Astrocyte (in vitro differentiated cells and primary cell): ENCODE measurements around the gene NOL4L. TPM values are rescaled to one million over a fixed set of nuclear protein-coding genes. Genes with fewer than 3 reads are reported as not detected.

ENCODE experiments used
- DNase-seq: peaks from one replicate; pipeline ENCODE4 v3.0.0-alpha.2; 2010; ENCODE audit warnings: low read depth
- FAIRE-seq: peaks from 2 replicates; lab custom pipeline; 2011; peaks lifted over from hg19 to GRCh38; lab: Jason Lieb, UNC
- H2AFZ ChIP-seq: 2 replicates; pipeline ENCODE4 v1.6.0; 2012; ENCODE audit warnings: low read depth, low read length, inconsistent platforms
- H3K27ac ChIP-seq: 2 replicates; pipeline ENCODE4 v1.5.1; 2011; ENCODE audit warnings: low read depth, low read length, inconsistent platforms
- H3K27me3 ChIP-seq: 2 replicates; pipeline ENCODE4 v1.6.0; 2011; ENCODE audit warnings: low read length, inconsistent platforms; ENCODE audit not compliant: insufficient read depth
- H3K36me3 ChIP-seq: 2 replicates; pipeline ENCODE4 v1.5.1; 2011; ENCODE audit warnings: low read length, inconsistent platforms; ENCODE audit not compliant: insufficient read depth
- H3K4me1 ChIP-seq: 2 replicates; pipeline ENCODE4 v1.5.1; 2011; ENCODE audit warnings: low read length, inconsistent platforms; ENCODE audit not compliant: insufficient read depth
- H3K4me2 ChIP-seq: 2 replicates; pipeline ENCODE4 v1.6.0; 2012; ENCODE audit warnings: low read length, inconsistent platforms
- H3K4me3 ChIP-seq: 2 replicates; pipeline ENCODE4 v1.5.1; 2011; ENCODE audit warnings: low read depth, mild to moderate bottlenecking, low read length, inconsistent platforms; ENCODE audit not compliant: insufficient read depth
- H3K79me2 ChIP-seq: 2 replicates; pipeline ENCODE4 v1.6.0; 2012; ENCODE audit warnings: mild to moderate bottlenecking, low read length, inconsistent platforms; ENCODE audit not compliant: insufficient read depth
- H3K9ac ChIP-seq: 2 replicates; pipeline ENCODE4 v1.6.0; 2012; ENCODE audit warnings: mild to moderate bottlenecking, low read length, inconsistent platforms
- H3K9me3 ChIP-seq: 2 replicates; pipeline ENCODE4 v1.5.1; 2012; ENCODE audit warnings: low read depth, mild to moderate bottlenecking, low read length, inconsistent platforms; ENCODE audit not compliant: insufficient read depth
- H4K20me1 ChIP-seq: 2 replicates; pipeline ENCODE4 v1.6.0; 2012; ENCODE audit warnings: low read length, inconsistent platforms; ENCODE audit not compliant: insufficient read depth
- H3K27ac Mint-ChIP-seq: one replicate; pipeline ENCODE4 v1.8.0; 2021; ENCODE audit warnings: mild to moderate bottlenecking, mixed read lengths; ENCODE audit not compliant: unreplicated experiment
- H3K27me3 Mint-ChIP-seq: one replicate; pipeline ENCODE4 v1.8.0; 2021; ENCODE audit warnings: low read depth, mixed read lengths; ENCODE audit not compliant: unreplicated experiment
- H3K36me3 Mint-ChIP-seq: one replicate; pipeline ENCODE4 v1.8.0; 2021; ENCODE audit warnings: low read depth, mixed read lengths; ENCODE audit not compliant: unreplicated experiment
- H3K4me1 Mint-ChIP-seq: one replicate; pipeline ENCODE4 v1.8.0; 2021; ENCODE audit warnings: low read depth, mixed read lengths; ENCODE audit not compliant: unreplicated experiment
- H3K4me3 Mint-ChIP-seq: one replicate; pipeline ENCODE4 v1.8.0; 2021; ENCODE audit warnings: mild to moderate bottlenecking, moderate library complexity, mixed read lengths; ENCODE audit not compliant: unreplicated experiment
- H3K9me3 Mint-ChIP-seq: one replicate; pipeline ENCODE4 v1.8.0; 2021; ENCODE audit warnings: mild to moderate bottlenecking, mixed read lengths; ENCODE audit not compliant: unreplicated experiment
- EZH2 ChIP-seq: IDR thresholded peaks from 2 replicates; pipeline ENCODE4 v1.6.1; 2012; ENCODE audit warnings: mild to moderate bottlenecking, low read length, inconsistent platforms; ENCODE audit not compliant: insufficient read depth
- total RNA-seq: library from RNA; stranded (reverse); gene quantifications from 2 replicates; pipeline ENCODE4 v1.2.1, GENCODE V29; 2021
- TF ChIP-seq, protein P1 (sequence below): IDR thresholded peaks from 2 replicates; pipeline ENCODE4 v1.5.1; 2011; ENCODE audit warnings: low read depth, mild to moderate bottlenecking, inconsistent platforms, low read length, moderate library complexity; ENCODE audit not compliant: insufficient read depth

The NOL4L gene
- total RNA-seq, 1 donor from 2014 or later: 35.5 TPM

DNA sequence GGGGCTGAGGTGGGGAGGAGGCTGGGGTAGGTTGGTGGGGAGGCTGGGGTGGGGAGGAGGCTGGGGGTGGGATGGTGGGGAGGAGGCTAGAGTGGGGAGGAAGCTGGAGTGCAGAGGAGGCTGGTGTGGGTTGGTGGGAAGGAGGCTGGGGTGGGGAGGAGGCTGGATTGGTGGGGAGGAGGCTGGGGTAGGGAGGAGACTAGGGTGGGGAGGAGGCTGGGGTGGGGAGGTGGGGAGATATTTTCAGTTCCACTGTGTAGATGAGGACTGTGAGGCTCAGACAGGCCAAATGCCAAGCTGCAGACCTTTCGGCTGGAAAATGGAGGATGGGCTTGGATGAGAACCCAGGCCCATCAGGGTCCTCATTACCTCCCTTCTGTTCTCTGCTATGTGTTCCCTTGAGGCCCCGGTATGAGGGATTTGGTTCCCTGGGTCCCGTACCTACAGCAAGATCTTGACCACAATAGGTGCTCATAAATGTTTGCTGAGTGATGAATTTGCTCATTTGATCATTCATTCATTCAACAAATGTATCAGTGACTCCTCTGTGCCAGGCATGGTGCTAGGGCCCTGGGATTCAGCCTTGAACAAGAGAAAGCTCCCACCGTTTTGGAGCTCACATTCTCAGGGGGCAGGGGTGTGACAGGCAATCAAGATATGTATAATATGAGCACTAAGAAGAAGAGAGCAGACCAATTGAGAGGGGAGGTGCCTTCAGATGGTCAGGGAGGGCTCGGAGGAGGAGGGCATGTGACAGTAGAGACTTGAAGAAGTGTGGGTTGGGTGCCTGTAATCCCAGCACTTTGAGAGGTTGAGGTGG lies 36.1 kb upstream of the NOL4L start:
- Histone ChIP-seq H4K20me1 (no peaks in the 10 kb centered on the region), H3K36me3 (no peaks in the 10 kb centered on the region), H3K79me2 (no peaks in the 10 kb centered on the region), H3K27ac (no peak overlapping the region), H3K9me3 (no peaks in the 10 kb centered on the region), H3K27me3 (peaks cover 4% of the 10 kb centered on the region), H3K9ac (no peak overlapping the region), H3K4me2 (no peak overlapping the region), H3K4me3 (no peak overlapping the region), H2AFZ (no peak overlapping the region), H3K4me1 (no peaks in the 10 kb centered on the region)
- no peak overlapping the region for H3K4me3 Mint-ChIP-seq
- FAIRE-seq (no peak), DNase-seq (no peak)
- no peaks in the 10 kb centered on the region for H3K36me3 Mint-ChIP-seq
- TF ChIP-seq, protein P1, sequence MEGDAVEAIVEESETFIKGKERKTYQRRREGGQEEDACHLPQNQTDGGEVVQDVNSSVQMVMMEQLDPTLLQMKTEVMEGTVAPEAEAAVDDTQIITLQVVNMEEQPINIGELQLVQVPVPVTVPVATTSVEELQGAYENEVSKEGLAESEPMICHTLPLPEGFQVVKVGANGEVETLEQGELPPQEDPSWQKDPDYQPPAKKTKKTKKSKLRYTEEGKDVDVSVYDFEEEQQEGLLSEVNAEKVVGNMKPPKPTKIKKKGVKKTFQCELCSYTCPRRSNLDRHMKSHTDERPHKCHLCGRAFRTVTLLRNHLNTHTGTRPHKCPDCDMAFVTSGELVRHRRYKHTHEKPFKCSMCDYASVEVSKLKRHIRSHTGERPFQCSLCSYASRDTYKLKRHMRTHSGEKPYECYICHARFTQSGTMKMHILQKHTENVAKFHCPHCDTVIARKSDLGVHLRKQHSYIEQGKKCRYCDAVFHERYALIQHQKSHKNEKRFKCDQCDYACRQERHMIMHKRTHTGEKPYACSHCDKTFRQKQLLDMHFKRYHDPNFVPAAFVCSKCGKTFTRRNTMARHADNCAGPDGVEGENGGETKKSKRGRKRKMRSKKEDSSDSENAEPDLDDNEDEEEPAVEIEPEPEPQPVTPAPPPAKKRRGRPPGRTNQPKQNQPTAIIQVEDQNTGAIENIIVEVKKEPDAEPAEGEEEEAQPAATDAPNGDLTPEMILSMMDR: no peak
- TF ChIP-seq EZH2: no peak
- H3K27me3 Mint-ChIP-seq: peaks cover 63% of the 10 kb centered on the region
- H3K27ac Mint-ChIP-seq: no peak overlapping the region
- no peaks in the 10 kb centered on the region for H3K4me1 Mint-ChIP-seq
- H3K9me3 Mint-ChIP-seq: peaks cover 2% of the 10 kb centered on the region

DNA sequence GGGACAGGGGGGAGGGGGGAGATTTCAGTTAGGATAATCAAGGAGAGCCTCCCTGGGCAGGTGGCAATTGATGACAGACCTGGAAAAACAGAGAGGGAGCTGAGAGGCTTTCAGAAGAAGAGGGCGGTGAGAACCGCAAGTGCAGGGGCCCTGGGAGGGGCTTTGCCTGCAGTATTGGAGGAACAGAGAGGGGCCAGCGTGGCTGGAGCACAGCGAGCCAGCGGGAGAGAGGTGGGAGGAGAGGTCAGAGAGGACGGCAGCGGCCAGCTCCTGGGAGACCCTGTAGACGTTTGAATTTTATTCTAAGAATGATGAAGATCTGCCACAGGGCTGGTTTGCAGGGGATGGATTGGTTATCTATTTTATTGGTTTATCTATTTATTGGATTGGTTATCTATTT lies 34.5 kb upstream of the NOL4L start:
- no peak overlapping the region for H3K4me3 ChIP-seq
- no peak for DNase-seq
- H3K79me2 ChIP-seq: no peaks in the 10 kb centered on the region
- Mint-ChIP-seq H3K4me3 (no peak overlapping the region), H3K4me1 (no peaks in the 10 kb centered on the region), H3K9me3 (peaks cover 2% of the 10 kb centered on the region), H3K27ac (no peak overlapping the region), H3K36me3 (no peaks in the 10 kb centered on the region), H3K27me3 (peaks cover 65% of the 10 kb centered on the region)
- H2AFZ ChIP-seq: no peak overlapping the region
- peaks cover 4% of the 10 kb centered on the region for H3K27me3 ChIP-seq
- H4K20me1 ChIP-seq: no peaks in the 10 kb centered on the region
- H3K27ac ChIP-seq: no peak overlapping the region
- no peaks in the 10 kb centered on the region for H3K9me3 ChIP-seq
- no peak overlapping the region for H3K4me2 ChIP-seq
- no peaks in the 10 kb centered on the region for H3K4me1 ChIP-seq
- no peak for FAIRE-seq
- no peak overlapping the region for H3K9ac ChIP-seq
- no peaks in the 10 kb centered on the region for H3K36me3 ChIP-seq
- TF ChIP-seq, protein P1: no peak

DNA sequence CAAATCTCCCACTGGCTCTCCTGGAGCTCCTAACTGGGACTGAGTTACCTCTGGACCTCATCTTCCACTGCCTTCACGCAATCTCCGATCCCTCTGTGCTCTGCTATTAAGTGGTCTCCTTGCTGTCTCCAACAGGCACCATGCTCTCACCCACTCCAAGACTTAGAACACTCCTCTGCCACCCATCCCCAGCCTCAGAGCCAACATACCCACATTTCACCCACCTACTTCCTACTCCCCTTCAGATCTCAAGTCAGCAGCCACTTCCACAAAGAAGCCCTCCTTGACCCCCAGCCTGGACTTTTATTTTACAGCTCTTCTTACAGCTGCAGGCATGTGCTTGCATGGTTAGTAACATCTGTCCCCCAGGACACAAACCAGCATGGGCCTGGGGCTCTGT lies 29.6 kb upstream of the NOL4L start:
- H3K27ac Mint-ChIP-seq: no peak overlapping the region
- H3K27me3 ChIP-seq: peaks cover 3% of the 10 kb centered on the region

More for the DNA sequence above, 29.6 kb upstream of the NOL4L start:
- FAIRE-seq: no peak
- no peaks in the 10 kb centered on the region for H4K20me1 ChIP-seq
- no peak overlapping the region for H3K9ac ChIP-seq
- H2AFZ ChIP-seq: no peak overlapping the region
- no peak overlapping the region for H3K27ac ChIP-seq
- no peak overlapping the region for H3K4me2 ChIP-seq
- Mint-ChIP-seq H3K4me1 (no peaks in the 10 kb centered on the region), H3K9me3 (peaks cover 2% of the 10 kb centered on the region), H3K27me3 (peaks cover 64% of the 10 kb centered on the region), H3K4me3 (no peak overlapping the region), H3K36me3 (no peaks in the 10 kb centered on the region)
- H3K9me3 ChIP-seq: no peaks in the 10 kb centered on the region
- no peaks in the 10 kb centered on the region for H3K36me3 ChIP-seq
- DNase-seq: no peak
- no peak overlapping the region for H3K4me3 ChIP-seq
- TF ChIP-seq, protein P1: no peak
- TF ChIP-seq EZH2: no peak
- no peaks in the 10 kb centered on the region for H3K4me1 ChIP-seq
- no peaks in the 10 kb centered on the region for H3K79me2 ChIP-seq
